Measurements from ENCODE around the gene SPPL3.
A peak's percentile ranks its signal among the peaks of the same experiment; 100 is the strongest.
"Not testable (repeated sequence)": the region's sequence is repeated elsewhere in the genome, so short reads cannot be mapped to it uniquely, and the experiment has no call there.

The SPPL3 gene

GRCh38 chr12:120904197-120904773 is at the start of gene SPPL3:
Gene SPPL3 (minus strand): TSS chr12:120904358. CDS start chr12:120903867, 491 bp downstream.
- Histone ChIP-seq H3K36me3 (ENCODE audit: control insufficient read depth, insufficient read depth, low read length) (no peaks in the 10 kb centered on the region; the same call in 1 of the 2 replicates), H3K27me3 (replicated peaks; ENCODE audit: control insufficient read depth, insufficient read depth, low read length) (no peaks in the 10 kb centered on the region), H3K4me3 (replicated peaks; ENCODE audit: low read depth, low read length) (peak within 1 kb of the TSS; percentile 88)
- TF ChIP-seq, protein P1, sequence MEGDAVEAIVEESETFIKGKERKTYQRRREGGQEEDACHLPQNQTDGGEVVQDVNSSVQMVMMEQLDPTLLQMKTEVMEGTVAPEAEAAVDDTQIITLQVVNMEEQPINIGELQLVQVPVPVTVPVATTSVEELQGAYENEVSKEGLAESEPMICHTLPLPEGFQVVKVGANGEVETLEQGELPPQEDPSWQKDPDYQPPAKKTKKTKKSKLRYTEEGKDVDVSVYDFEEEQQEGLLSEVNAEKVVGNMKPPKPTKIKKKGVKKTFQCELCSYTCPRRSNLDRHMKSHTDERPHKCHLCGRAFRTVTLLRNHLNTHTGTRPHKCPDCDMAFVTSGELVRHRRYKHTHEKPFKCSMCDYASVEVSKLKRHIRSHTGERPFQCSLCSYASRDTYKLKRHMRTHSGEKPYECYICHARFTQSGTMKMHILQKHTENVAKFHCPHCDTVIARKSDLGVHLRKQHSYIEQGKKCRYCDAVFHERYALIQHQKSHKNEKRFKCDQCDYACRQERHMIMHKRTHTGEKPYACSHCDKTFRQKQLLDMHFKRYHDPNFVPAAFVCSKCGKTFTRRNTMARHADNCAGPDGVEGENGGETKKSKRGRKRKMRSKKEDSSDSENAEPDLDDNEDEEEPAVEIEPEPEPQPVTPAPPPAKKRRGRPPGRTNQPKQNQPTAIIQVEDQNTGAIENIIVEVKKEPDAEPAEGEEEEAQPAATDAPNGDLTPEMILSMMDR (IDR thresholded peaks at IDR 0.05; ENCODE audit: insufficient read depth, low read length, poor library complexity, severe bottlenecking), result no peak
- peak; percentile 91 for DNase-seq (ENCODE audit: extremely low read depth, insufficient read length)

DNA sequence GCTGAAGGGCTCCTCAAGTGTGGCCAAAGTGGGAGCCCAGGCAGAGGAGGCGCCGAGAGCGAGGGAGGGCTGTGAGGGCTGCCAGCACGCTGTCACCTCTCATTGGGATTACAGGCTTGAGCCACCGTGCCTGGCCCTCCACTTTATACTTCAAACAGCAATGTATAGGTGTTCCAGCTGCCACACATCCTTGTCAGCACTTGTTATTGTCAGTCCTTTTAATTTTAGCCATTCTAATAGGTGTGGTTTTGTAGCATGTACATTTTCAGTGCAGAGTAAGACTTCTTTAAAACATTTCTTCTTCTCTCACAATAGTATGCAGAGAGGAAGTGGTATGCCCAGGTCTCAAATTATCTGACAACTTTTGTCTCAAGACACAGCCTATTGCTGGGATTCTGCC is 46.6 kb upstream of the SPPL3 start:
- Histone ChIP-seq H3K4me3 (replicated peaks; ENCODE audit: low read depth, low read length) (no peak overlapping the region), H3K27me3 (replicated peaks; ENCODE audit: control insufficient read depth, insufficient read depth, low read length) (no peaks in the 10 kb centered on the region)

DNA sequence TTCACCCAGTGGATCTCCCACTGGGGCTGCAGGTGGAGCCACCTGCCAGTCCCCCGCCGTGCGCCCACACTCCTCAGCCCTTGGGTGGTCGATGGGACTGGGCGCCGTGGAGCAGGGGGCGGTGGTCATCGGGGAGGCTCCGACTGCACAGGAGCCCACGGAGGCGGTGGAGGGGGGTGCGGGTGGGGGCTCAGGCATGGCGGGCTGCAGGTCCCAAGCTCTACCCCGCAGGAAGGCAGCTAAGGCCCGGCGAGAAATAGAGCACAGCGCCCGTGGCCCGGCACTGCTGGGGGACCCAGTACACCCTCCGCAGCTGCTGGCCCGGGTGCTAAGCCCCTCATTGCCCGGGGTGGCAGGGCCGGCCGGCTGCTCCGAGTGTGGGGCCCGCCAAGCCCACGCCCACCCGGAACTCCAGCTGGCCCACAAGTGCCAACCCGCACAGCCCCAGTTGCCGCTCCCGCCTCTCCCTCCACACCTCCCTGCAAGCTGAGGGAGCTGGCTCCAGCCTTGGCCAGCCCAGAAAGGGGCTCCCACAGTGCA is 46.2 kb upstream of the SPPL3 start:
- not testable (repeated sequence) for H3K36me3 ChIP-seq (ENCODE audit: control insufficient read depth, insufficient read depth, low read length)

More for the DNA sequence above, 46.6 kb upstream of the SPPL3 start:
- TF ChIP-seq, protein P1 (IDR thresholded peaks at IDR 0.05; ENCODE audit: insufficient read depth, low read length, poor library complexity, severe bottlenecking), result no peak
- DNase-seq (ENCODE audit: extremely low read depth, insufficient read length), result no peak
- no peaks in the 10 kb centered on the region for H3K36me3 ChIP-seq (ENCODE audit: control insufficient read depth, insufficient read depth, low read length)

DNA sequence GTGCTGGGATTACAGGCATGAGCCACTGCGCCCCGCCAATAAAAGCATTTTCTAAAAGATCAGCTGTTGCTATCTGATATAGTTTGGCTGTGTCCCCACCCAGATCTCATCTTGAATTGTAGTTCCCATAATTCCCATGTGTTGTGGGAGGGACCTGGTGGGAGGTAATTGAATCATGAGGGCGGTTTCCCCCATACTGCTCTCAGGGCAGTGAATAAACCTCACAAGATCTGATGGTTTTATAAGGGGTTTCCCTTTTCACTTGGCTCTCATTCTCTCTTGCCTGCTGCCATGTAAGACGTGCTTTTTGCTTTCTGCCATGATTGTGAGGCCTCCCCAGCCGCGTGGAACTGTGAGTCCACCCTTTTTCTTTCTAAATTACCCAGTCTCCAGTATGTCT is 41.4 kb upstream of the SPPL3 start:
- H3K27me3 ChIP-seq (replicated peaks; ENCODE audit: control insufficient read depth, insufficient read depth, low read length); H3K4me3 ChIP-seq (replicated peaks; ENCODE audit: low read depth, low read length); H3K36me3 ChIP-seq (ENCODE audit: control insufficient read depth, insufficient read depth, low read length); DNase-seq (ENCODE audit: extremely low read depth, insufficient read length): not testable (repeated sequence)

More for the DNA sequence above, 46.2 kb upstream of the SPPL3 start:
- not testable (repeated sequence) for H3K27me3 ChIP-seq (replicated peaks; ENCODE audit: control insufficient read depth, insufficient read depth, low read length); DNase-seq (ENCODE audit: extremely low read depth, insufficient read length); H3K4me3 ChIP-seq (replicated peaks; ENCODE audit: low read depth, low read length)

DNA sequence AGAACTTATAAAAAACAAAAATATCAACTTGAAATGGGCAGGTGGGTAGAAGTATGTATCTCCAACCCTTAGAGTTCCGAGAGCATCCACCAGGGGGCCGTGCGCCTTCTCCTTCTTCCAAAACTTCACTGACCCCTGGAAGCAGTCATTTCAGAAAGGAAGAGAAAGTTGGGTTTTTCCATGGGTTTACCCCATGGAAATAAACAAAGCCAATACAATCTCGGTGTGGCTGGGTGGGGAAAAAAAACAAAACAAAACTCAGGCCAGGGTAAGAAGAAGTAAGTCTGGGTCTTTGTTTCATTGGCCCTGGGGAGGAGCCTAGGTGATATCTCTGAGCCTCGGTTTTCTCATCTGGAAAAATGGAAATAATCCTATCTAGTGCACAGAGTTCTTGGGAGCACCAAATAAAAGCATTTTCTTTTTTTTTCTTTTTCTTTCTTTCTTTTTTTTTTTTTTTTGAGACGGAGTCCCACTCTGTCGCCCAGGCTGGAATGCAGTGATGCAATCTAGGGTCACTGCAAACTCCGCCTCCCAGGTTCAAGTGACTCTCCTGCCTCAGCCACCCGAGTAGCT is 40.6 kb upstream of the SPPL3 start:
- H3K27me3 ChIP-seq (replicated peaks; ENCODE audit: control insufficient read depth, insufficient read depth, low read length), result no peaks in the 10 kb centered on the region
- TF ChIP-seq, protein P1 (IDR thresholded peaks at IDR 0.05; ENCODE audit: insufficient read depth, low read length, poor library complexity, severe bottlenecking), result peak; percentile 89
- H3K36me3 ChIP-seq (ENCODE audit: control insufficient read depth, insufficient read depth, low read length), result no peaks in the 10 kb centered on the region
- peak; percentile 31 for DNase-seq (ENCODE audit: extremely low read depth, insufficient read length)
- H3K4me3 ChIP-seq (replicated peaks; ENCODE audit: low read depth, low read length), result no peak overlapping the region

DNA sequence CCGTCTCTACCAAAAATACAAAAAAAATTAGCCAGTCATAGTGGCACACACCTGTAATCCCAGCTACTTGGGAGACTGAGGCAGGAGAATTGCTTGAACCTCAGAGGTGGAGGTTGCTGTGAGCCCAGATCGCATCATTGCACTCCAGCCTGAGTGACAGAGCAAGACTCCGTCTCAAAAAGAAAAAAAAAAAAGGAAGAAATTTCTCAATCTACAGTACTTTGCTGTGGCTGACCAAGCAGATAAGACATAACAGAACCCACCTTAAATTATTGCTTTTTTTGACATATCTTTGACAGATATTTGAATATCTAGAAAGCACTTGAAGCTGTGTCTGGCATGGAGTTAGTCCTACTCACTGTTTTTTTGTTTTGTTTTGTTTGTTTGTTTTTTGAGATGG is 39.3 kb upstream of the SPPL3 start:
- TF ChIP-seq, protein P1 (IDR thresholded peaks at IDR 0.05; ENCODE audit: insufficient read depth, low read length, poor library complexity, severe bottlenecking), result no peak
- H3K36me3 ChIP-seq (ENCODE audit: control insufficient read depth, insufficient read depth, low read length), result no peaks in the 10 kb centered on the region
- no peaks in the 10 kb centered on the region for H3K27me3 ChIP-seq (replicated peaks; ENCODE audit: control insufficient read depth, insufficient read depth, low read length)
- H3K4me3 ChIP-seq (replicated peaks; ENCODE audit: low read depth, low read length), result no peak overlapping the region
- DNase-seq (ENCODE audit: extremely low read depth, insufficient read length), result no peak
